Panc1 (cell line): ENCODE results near the gene MLST8. TPM values are rescaled to one million over a fixed set of nuclear protein-coding genes. Genes with fewer than 3 reads are reported as not detected.

Experiments
- ATAC-seq: fragments of 200-7000 bp; cut with Tn5 transposase; 2 replicates; pipeline ENCODE4 v1.9.1; 2020; ENCODE audit warnings: mild to moderate bottlenecking, moderate library complexity
- BruUV-seq: library from RNA; stranded (reverse); fragments of 400-500 nt; replicated peaks from 2 replicates; lab custom pipeline; 2021; lab: Mats Ljungman, UMichigan
- CTCF ChIA-PET: fragments of 300-600 bp; sonication (Branson Sonifier 250); formaldehyde crosslinking; loops from one replicate; lab custom pipeline; 2022; ENCODE audit warnings: antibody characterized with exemption; lab: Charles Lee
- POLR2A ChIA-PET: fragments of 300-600 bp; sonication (Branson Sonifier 250); formaldehyde crosslinking; loops from one replicate; lab custom pipeline; 2022; ENCODE audit warnings: antibody characterized with exemption; lab: Charles Lee
- DNase-seq: peaks from one replicate; pipeline ENCODE4 v3.0.0-alpha.2; 2010; ENCODE audit warnings: low read depth, low spot score
- H3K27ac ChIP-seq: 2 replicates; pipeline ENCODE4 v1.5.1; 2011; ENCODE audit warnings: mild to moderate bottlenecking, low read length, inconsistent platforms
- H3K27me3 ChIP-seq: fragments of 200-500 bp; sonication (Bioruptor generic); 2 replicates; pipeline ENCODE4 v1.6.0; 2014; ENCODE audit warnings: low read length, inconsistent platforms; ENCODE audit not compliant: control insufficient read depth, insufficient read depth
- H3K36me3 ChIP-seq: fragments of 200-500 bp; sonication (Bioruptor generic); 2 replicates; pipeline ENCODE4 v1.5.1; 2014; ENCODE audit warnings: inconsistent platforms, mild to moderate bottlenecking, low read length, moderate library complexity; ENCODE audit not compliant: control insufficient read depth, insufficient read depth
- H3K4me1 ChIP-seq: 2 replicates; pipeline ENCODE4 v1.5.1; 2011; ENCODE audit warnings: inconsistent platforms, mild to moderate bottlenecking, low read length, moderate library complexity; ENCODE audit not compliant: control insufficient read depth, insufficient read depth
- H3K4me3 ChIP-seq, 2 experiments: 2 replicates each; pipeline ENCODE4 v1.5.1; 2011 to 2012; ENCODE audit warnings: low read depth in 2 of 2, low read length in 2 of 2, mild to moderate bottlenecking in 2 of 2, inconsistent platforms in 1 of 2, moderate library complexity in 1 of 2
- H3K9me3 ChIP-seq: fragments of 200-500 bp; sonication (Bioruptor generic); 2 replicates; pipeline ENCODE4 v1.5.1; 2014; ENCODE audit warnings: low read depth, mild to moderate bottlenecking, inconsistent platforms, low read length, moderate library complexity; ENCODE audit not compliant: control insufficient read depth, insufficient read depth
- CTCF ChIP-seq: fragments of 450-650 bp; IDR thresholded peaks from 2 replicates; pipeline ENCODE4 v1.5.1; 2017; ENCODE audit warnings: mild to moderate bottlenecking
- POLR2AphosphoS5 ChIP-seq: IDR thresholded peaks from 2 replicates; pipeline ENCODE4 v1.6.1; 2012; ENCODE audit warnings: mild to moderate bottlenecking, low read depth, low read length, moderate library complexity
- REST ChIP-seq, 2 experiments: IDR thresholded peaks; 2 replicates each; pipeline ENCODE4 v1.6.1; 2011 to 2012; ENCODE audit warnings: low read depth in 2 of 2, control low read depth in 1 of 2, low read length in 1 of 2, mild to moderate bottlenecking in 1 of 2, moderate library complexity in 1 of 2; ENCODE audit not compliant: insufficient read depth in 1 of 2
- SIN3A ChIP-seq: IDR thresholded peaks from 2 replicates; pipeline ENCODE4 v1.6.1; 2012; ENCODE audit warnings: low read depth, mild to moderate bottlenecking, low read length, moderate library complexity, borderline replicate concordance; ENCODE audit not compliant: insufficient read depth
- TCF7L2 ChIP-seq: IDR thresholded peaks from 2 replicates; pipeline ENCODE4 v1.6.1; 2011; ENCODE audit warnings: mild to moderate bottlenecking, low read depth, low read length, inconsistent platforms
- in situ Hi-C: cut with HindIII; loops from 2 replicates; pipeline ENCODE4 v1.10.0; 2016; ENCODE audit warnings: low sequenced_read_pairs, low pct_unique_long_range_greater_than_20kb
- intact Hi-C: fragments of 100-400 bp; cut with micrococcal nuclease; formaldehyde crosslinking; loops from one replicate; pipeline ENCODE4 v1.10.0; 2022; ENCODE audit not compliant: unreplicated experiment
- total RNA-seq: library from RNA; stranded (reverse); gene quantifications from one replicate; pipeline ENCODE4 v1.2.1, GENCODE V29; 2021; ENCODE audit not compliant: unreplicated experiment

The MLST8 gene
- total RNA-seq, 1 experiment from 2014 or later: 91.1 TPM

GRCh38 chr16:2253293-2253692 lies 48.0 kb downstream of the MLST8 start:
- ATAC-seq (no peak), DNase-seq (no peak)
- no peaks in the 10 kb centered on the region for H3K27me3 ChIP-seq
- POLR2A ChIA-PET: interaction anchor here (0.7 kb wide), 1 partner anchor 65 kb away, joined by 4 read pairs; no protein-coding TSS in a partner anchor
- H3K36me3 ChIP-seq: peaks cover 15% of the 10 kb centered on the region
- H3K9me3 ChIP-seq: no peaks in the 10 kb centered on the region
- TF ChIP-seq SIN3A: no peak
- no peak for TF ChIP-seq TCF7L2
- no peak for TF ChIP-seq CTCF
- TF ChIP-seq POLR2AphosphoS5: no peak
- TF ChIP-seq REST (IDR thresholded peaks at IDR 0.05; ENCODE audit: insufficient read depth in 1 of 2, low read depth in 2 of 2, low read length in 1 of 2): no peak
- in situ Hi-C loops (no loop called here), intact Hi-C loops (no loop called here)
- no TSS peak for BruUV-seq
- H3K4me1 ChIP-seq: peaks cover 22% of the 10 kb centered on the region
- H3K4me3 ChIP-seq: no peak overlapping the region
- H3K27ac ChIP-seq: no peak overlapping the region; the same call in 1 of the 2 replicates
- CTCF ChIA-PET: no interaction called here

GRCh38 chr16:2256531-2257140 lies 51.4 kb downstream of the MLST8 start:
- Histone ChIP-seq H3K27me3 (no peaks in the 10 kb centered on the region), H3K36me3 (peaks cover 24% of the 10 kb centered on the region), H3K9me3 (no peaks in the 10 kb centered on the region), H3K4me3 (no peak overlapping the region), H3K27ac (no peak overlapping the region), H3K4me1 (peaks cover 18% of the 10 kb centered on the region)
- CTCF ChIA-PET: no interaction called here
- DNase-seq (no peak), ATAC-seq (no peak)
- TF ChIP-seq TCF7L2 (no peak), POLR2AphosphoS5 (no peak), CTCF (no peak)
- no TSS peak for BruUV-seq
- POLR2A ChIA-PET: no interaction called here
- intact Hi-C loops: no loop called here
- in situ Hi-C loops: no loop called here
